GM12878 (cell line): ENCODE measurements around the gene SPTBN2. TPM values are rescaled to one million over a fixed set of nuclear protein-coding genes. Genes with fewer than 3 reads are reported as not detected.

Experiments used
- ATAC-seq: fragments of 200-7000 bp; cut with Tn5 transposase; 3 replicates; pipeline ENCODE4 v1.9.1; 2020; ENCODE audit warnings: mild to moderate bottlenecking, moderate library complexity
- BruUV-seq: library from RNA; stranded (reverse); fragments of 400-500 nt; replicated peaks from 2 replicates; lab custom pipeline; 2021; lab: Mats Ljungman, UMichigan
- CTCF ChIA-PET: fragments of 300-600 bp; sonication (Branson Sonifier 250); formaldehyde crosslinking; extraction: SDS; loops from one replicate; lab custom pipeline; 2021; ENCODE audit warnings: inconsistent platforms; lab: Yijun Ruan, JAX
- POLR2A ChIA-PET: fragments of 350-600 bp; formaldehyde crosslinking; extraction: SDS; loops from one replicate; lab custom pipeline; 2021; ENCODE audit warnings: inconsistent platforms; lab: Charles Lee
- RAD21 ChIA-PET: fragments of 300-600 bp; sonication (Branson Sonifier 250); formaldehyde crosslinking; loops from one replicate; lab custom pipeline; 2023; ENCODE audit warnings: antibody characterized with exemption; ENCODE audit not compliant: unreplicated experiment; lab: Charles Lee
- SMC1A ChIA-PET: fragments of 300-600 bp; sonication (Branson Sonifier 250); formaldehyde crosslinking; loops from one replicate; lab custom pipeline; 2023; ENCODE audit not compliant: unreplicated experiment, uncharacterized antibody; lab: Charles Lee
- DNase-seq: peaks from one replicate; pipeline ENCODE4 v3.0.0-alpha.2; 2011; ENCODE audit warnings: low read depth, low spot score
- FAIRE-seq: peaks from 3 replicates; lab custom pipeline; 2011; peaks lifted over from hg19 to GRCh38; lab: Jason Lieb, UNC
- H2AFZ ChIP-seq: 2 replicates; pipeline ENCODE4 v1.6.0; 2011; ENCODE audit warnings: low read depth, low read length, control low read depth; ENCODE audit not compliant: control insufficient read depth
- H3K27ac ChIP-seq: 2 replicates; pipeline ENCODE4 v1.5.1; 2011; ENCODE audit warnings: control low read depth; ENCODE audit not compliant: control insufficient read depth, insufficient read depth
- H3K27me3 ChIP-seq, 2 experiments: replicated peaks in 1 of 2; 2 replicates each; pipeline versions ENCODE4 v1.6.0 to v1.6.1; 2011; ENCODE audit warnings: low read length in 1 of 2; ENCODE audit not compliant: control insufficient read depth in 2 of 2, insufficient read depth in 2 of 2
- H3K36me3 ChIP-seq, 2 experiments: 2 replicates each; pipeline ENCODE4 v1.5.1; 2011; ENCODE audit warnings: low read length in 1 of 2; ENCODE audit not compliant: control insufficient read depth in 2 of 2, insufficient read depth in 2 of 2
- H3K4me1 ChIP-seq: 2 replicates; pipeline ENCODE4 v1.6.1; 2011; ENCODE audit warnings: mild to moderate bottlenecking, low read length, moderate library complexity, mixed read lengths; ENCODE audit not compliant: control insufficient read depth, insufficient read depth
- H3K4me2 ChIP-seq: 2 replicates; pipeline ENCODE4 v1.6.0; 2011; ENCODE audit warnings: control low read depth; ENCODE audit not compliant: control insufficient read depth, insufficient read depth
- H3K4me3 ChIP-seq: fragments of 200-600 bp; sonication (generic); 2 replicates; pipeline ENCODE4 v1.5.1; 2016
- H3K79me2 ChIP-seq: 2 replicates; pipeline ENCODE4 v1.6.0; 2011; ENCODE audit warnings: low read length; ENCODE audit not compliant: control insufficient read depth, insufficient read depth
- H3K9ac ChIP-seq: 2 replicates; pipeline ENCODE4 v1.8.0; 2011; ENCODE audit warnings: low read length, control low read depth, mixed read lengths; ENCODE audit not compliant: control insufficient read depth, insufficient read depth
- H3K9me3 ChIP-seq: replicated peaks from 3 replicates; pipeline ENCODE4 v1.5.1; 2011; ENCODE audit warnings: mild to moderate bottlenecking, low read length; ENCODE audit not compliant: control insufficient read depth, insufficient read depth
- H4K20me1 ChIP-seq: 2 replicates; pipeline ENCODE4 v1.6.0; 2011; ENCODE audit not compliant: control insufficient read depth, insufficient read depth
- EED ChIP-seq: sonication (generic); IDR thresholded peaks from 2 replicates; pipeline ENCODE4 v1.6.1; 2016; ENCODE audit warnings: antibody characterized with exemption, low read depth
- NFYB ChIP-seq: IDR thresholded peaks from 2 replicates; pipeline ENCODE4 v1.6.1; 2011; ENCODE audit warnings: low read depth, mild to moderate bottlenecking, low read length, improper control_type of control experiment, moderate library complexity; ENCODE audit not compliant: insufficient read depth
- POU2F2 ChIP-seq: IDR thresholded peaks from 3 replicates; pipeline ENCODE4 v1.6.1; 2011; ENCODE audit warnings: low read depth, mild to moderate bottlenecking, low read length, borderline replicate concordance
- RAD21 ChIP-seq: IDR thresholded peaks from 2 replicates; pipeline ENCODE4 v1.6.1; 2011; ENCODE audit warnings: mild to moderate bottlenecking, low read depth, low read length, moderate library complexity; ENCODE audit not compliant: insufficient read depth
- RFX5 ChIP-seq: IDR thresholded peaks from 2 replicates; pipeline ENCODE4 v1.6.1; 2011; ENCODE audit warnings: low read depth, low read length, improper control_type of control experiment
- SIN3A ChIP-seq: IDR thresholded peaks from 2 replicates; pipeline ENCODE4 v1.6.1; 2012; ENCODE audit warnings: low read depth, low read length, improper control_type of control experiment
- SMAD1 ChIP-seq: fragments of 450-650 bp; IDR thresholded peaks from 2 replicates; pipeline ENCODE4 v1.6.1; 2018; ENCODE audit warnings: mild to moderate bottlenecking, low read depth; ENCODE audit not compliant: partially characterized antibody
- SREBF2 ChIP-seq: IDR thresholded peaks from 2 replicates; pipeline ENCODE4 v1.6.1; 2012; ENCODE audit warnings: mild to moderate bottlenecking, low read length
- SUPT20H ChIP-seq: IDR thresholded peaks from 2 replicates; pipeline ENCODE4 v1.6.1; 2011; ENCODE audit warnings: low read depth, mild to moderate bottlenecking, low read length, moderate library complexity, borderline replicate concordance; ENCODE audit not compliant: control insufficient read depth
- WGBS: methylation state at CpG from one replicate; pipeline ENCODE4 v1.1.6; 2016; ENCODE audit warnings: low lambda C conversion rate; ENCODE audit not compliant: insufficient replicate concordance, insufficient coverage; ENCODE audit errors: missing lambda C conversion rate; 5-methylcytosine and 5-hydroxymethylcytosine counted together
- in situ Hi-C: fragments of 300-500 bp; cut with MboI; formaldehyde crosslinking; loops from 9 replicates; pipeline ENCODE4 v1.14.3; 2018; ENCODE audit warnings: mixed read lengths
- intact Hi-C: fragments of 100-400 bp; cut with micrococcal nuclease; formaldehyde crosslinking; loops from one replicate; pipeline ENCODE4 v1.14.2; 2022; ENCODE audit not compliant: unreplicated experiment
- polyA plus RNA-seq, 11 experiments: library from polyadenylated mRNA; depleted of rRNA in 4 of 11; unstranded in 6 of 11; stranded (reverse) in 5 of 11; fragments of >200 nt; fragmentation: Nextera tagmentation in 4 of 11; fragmentation: Illumina TruSeq in 1 of 11; extraction: Ambion mirVana in 4 of 11; extraction: Trizol in 1 of 11; gene quantifications; 1 replicate in 1 of 11; 2 replicates in 10 of 11; pipeline versions ENCODE4 v1.2.1 to v1.2.3, GENCODE V29; 2011 to 2016; ENCODE audit warnings: inconsistent platforms in 2 of 11, missing spikeins in 2 of 11, low read depth in 1 of 11
- total RNA-seq, 4 experiments: library from RNA; depleted of rRNA in 3 of 4; stranded (reverse); fragments of >200 nt in 3 of 4; fragmentation: Illumina TruSeq in 1 of 4; extraction: Trizol in 1 of 4; gene quantifications; 2 replicates each; pipeline versions ENCODE4 v1.2.1 to v1.2.3, GENCODE V29; 2013 to 2021
- TF ChIP-seq, protein P1 (sequence below): IDR thresholded peaks from 2 replicates; pipeline ENCODE4 v1.6.1; 2012; ENCODE audit warnings: low read depth, low read length, improper control_type of control experiment
- TF ChIP-seq, protein P2 (sequence below): fragments of 450-650 bp; IDR thresholded peaks from 2 replicates; pipeline ENCODE4 v1.6.1; 2017; ENCODE audit warnings: mild to moderate bottlenecking, moderate library complexity
- TF ChIP-seq, protein P3 (sequence below): fragments of 450-650 bp; IDR thresholded peaks from 2 replicates; pipeline ENCODE4 v1.6.1; 2016; ENCODE audit warnings: mild to moderate bottlenecking
- TF ChIP-seq, protein P4 (sequence below): fragments of 450-650 bp; IDR thresholded peaks from 2 replicates; pipeline ENCODE4 v1.6.1; 2017; ENCODE audit warnings: antibody characterized with exemption, mild to moderate bottlenecking, moderate library complexity
- TF ChIP-seq, protein P5 (sequence below): fragments of 450-650 bp; IDR thresholded peaks from 2 replicates; pipeline ENCODE4 v1.6.1; 2014; ENCODE audit warnings: mild to moderate bottlenecking

Gene SPTBN2
- total and polyA plus RNA-seq, 10 of the 15 experiments (the other 5 are each of a cell fraction or from before 2014, with no cell fraction given), result 0.38 to 1.0 (median 0.69) TPM; not detected in 5

DNA sequence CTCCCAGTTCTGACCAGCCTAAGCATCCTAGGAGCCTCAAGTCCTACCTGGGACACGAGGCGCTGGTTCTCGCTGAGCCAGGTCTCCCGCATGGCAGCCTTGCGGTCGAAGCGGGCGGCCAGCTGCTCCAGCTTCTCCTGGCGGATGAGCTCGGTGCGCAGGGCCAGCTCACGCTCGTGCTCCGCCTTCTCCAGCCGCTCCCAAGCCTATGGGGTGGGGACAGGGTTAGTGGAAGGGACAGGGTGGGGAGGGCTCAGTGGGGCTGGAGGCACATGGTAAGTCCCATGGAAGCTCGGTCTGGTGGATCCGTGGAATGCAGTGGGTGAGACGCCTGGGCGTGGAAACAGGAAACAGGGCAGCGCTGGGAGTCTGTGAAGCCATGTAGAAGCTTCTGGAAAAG is 20.9 kb downstream of the SPTBN2 start:
- DNase-seq, result no peak
- BruUV-seq, result no TSS peak
- no peaks in the 10 kb centered on the region for H3K79me2 ChIP-seq
- H3K9me3 ChIP-seq, result no peaks in the 10 kb centered on the region
- SMC1A ChIA-PET, result no interaction called here
- H3K4me1 ChIP-seq, result no peaks in the 10 kb centered on the region
- H3K4me2 ChIP-seq, result no peak overlapping the region
- H3K36me3 ChIP-seq, result no peaks in the 10 kb centered on the region
- in situ Hi-C loops, result no loop called here
- RAD21 ChIA-PET, result interaction anchor here (0.9 kb wide), 1 partner anchor 172 kb away, joined by 3 read pairs; no protein-coding TSS in a partner anchor
- no peaks in the 10 kb centered on the region for H3K27me3 ChIP-seq
- H2AFZ ChIP-seq, result no peak overlapping the region
- no peak overlapping the region for H3K27ac ChIP-seq
- POLR2A ChIA-PET, result no interaction called here
- no peak for FAIRE-seq
- 53% methylated on average over 15 of the region's 20 CpGs for WGBS
- no peak for ATAC-seq
- CTCF ChIA-PET, result no interaction called here
- no peak overlapping the region for H3K4me3 ChIP-seq
- no peaks in the 10 kb centered on the region for H4K20me1 ChIP-seq
- no peak overlapping the region for H3K9ac ChIP-seq
- intact Hi-C loops, result no loop called here
- TF ChIP-seq RFX5 (no peak), RAD21 (no peak), POU2F2 (no peak), SREBF2 (no peak), SMAD1 (no peak), NFYB (no peak), SIN3A (no peak), SUPT20H (no peak), EED (no peak)
- TF ChIP-seq, protein P1, sequence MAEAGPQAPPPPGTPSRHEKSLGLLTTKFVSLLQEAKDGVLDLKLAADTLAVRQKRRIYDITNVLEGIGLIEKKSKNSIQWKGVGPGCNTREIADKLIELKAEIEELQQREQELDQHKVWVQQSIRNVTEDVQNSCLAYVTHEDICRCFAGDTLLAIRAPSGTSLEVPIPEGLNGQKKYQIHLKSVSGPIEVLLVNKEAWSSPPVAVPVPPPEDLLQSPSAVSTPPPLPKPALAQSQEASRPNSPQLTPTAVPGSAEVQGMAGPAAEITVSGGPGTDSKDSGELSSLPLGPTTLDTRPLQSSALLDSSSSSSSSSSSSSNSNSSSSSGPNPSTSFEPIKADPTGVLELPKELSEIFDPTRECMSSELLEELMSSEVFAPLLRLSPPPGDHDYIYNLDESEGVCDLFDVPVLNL, result no peak
- TF ChIP-seq, protein P2, sequence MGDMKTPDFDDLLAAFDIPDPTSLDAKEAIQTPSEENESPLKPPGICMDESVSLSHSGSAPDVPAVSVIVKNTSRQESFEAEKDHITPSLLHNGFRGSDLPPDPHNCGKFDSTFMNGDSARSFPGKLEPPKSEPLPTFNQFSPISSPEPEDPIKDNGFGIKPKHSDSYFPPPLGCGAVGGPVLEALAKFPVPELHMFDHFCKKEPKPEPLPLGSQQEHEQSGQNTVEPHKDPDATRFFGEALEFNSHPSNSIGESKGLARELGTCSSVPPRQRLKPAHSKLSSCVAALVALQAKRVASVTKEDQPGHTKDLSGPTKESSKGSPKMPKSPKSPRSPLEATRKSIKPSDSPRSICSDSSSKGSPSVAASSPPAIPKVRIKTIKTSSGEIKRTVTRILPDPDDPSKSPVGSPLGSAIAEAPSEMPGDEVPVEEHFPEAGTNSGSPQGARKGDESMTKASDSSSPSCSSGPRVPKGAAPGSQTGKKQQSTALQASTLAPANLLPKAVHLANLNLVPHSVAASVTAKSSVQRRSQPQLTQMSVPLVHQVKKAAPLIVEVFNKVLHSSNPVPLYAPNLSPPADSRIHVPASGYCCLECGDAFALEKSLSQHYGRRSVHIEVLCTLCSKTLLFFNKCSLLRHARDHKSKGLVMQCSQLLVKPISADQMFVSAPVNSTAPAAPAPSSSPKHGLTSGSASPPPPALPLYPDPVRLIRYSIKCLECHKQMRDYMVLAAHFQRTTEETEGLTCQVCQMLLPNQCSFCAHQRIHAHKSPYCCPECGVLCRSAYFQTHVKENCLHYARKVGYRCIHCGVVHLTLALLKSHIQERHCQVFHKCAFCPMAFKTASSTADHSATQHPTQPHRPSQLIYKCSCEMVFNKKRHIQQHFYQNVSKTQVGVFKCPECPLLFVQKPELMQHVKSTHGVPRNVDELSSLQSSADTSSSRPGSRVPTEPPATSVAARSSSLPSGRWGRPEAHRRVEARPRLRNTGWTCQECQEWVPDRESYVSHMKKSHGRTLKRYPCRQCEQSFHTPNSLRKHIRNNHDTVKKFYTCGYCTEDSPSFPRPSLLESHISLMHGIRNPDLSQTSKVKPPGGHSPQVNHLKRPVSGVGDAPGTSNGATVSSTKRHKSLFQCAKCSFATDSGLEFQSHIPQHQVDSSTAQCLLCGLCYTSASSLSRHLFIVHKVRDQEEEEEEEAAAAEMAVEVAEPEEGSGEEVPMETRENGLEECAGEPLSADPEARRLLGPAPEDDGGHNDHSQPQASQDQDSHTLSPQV, result no peak
- TF ChIP-seq, protein P3, sequence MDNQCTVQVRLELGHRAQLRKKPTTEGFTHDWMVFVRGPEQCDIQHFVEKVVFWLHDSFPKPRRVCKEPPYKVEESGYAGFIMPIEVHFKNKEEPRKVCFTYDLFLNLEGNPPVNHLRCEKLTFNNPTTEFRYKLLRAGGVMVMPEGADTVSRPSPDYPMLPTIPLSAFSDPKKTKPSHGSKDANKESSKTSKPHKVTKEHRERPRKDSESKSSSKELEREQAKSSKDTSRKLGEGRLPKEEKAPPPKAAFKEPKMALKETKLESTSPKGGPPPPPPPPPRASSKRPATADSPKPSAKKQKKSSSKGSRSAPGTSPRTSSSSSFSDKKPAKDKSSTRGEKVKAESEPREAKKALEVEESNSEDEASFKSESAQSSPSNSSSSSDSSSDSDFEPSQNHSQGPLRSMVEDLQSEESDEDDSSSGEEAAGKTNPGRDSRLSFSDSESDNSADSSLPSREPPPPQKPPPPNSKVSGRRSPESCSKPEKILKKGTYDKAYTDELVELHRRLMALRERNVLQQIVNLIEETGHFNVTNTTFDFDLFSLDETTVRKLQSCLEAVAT, result no peak
- TF ChIP-seq, protein P4, sequence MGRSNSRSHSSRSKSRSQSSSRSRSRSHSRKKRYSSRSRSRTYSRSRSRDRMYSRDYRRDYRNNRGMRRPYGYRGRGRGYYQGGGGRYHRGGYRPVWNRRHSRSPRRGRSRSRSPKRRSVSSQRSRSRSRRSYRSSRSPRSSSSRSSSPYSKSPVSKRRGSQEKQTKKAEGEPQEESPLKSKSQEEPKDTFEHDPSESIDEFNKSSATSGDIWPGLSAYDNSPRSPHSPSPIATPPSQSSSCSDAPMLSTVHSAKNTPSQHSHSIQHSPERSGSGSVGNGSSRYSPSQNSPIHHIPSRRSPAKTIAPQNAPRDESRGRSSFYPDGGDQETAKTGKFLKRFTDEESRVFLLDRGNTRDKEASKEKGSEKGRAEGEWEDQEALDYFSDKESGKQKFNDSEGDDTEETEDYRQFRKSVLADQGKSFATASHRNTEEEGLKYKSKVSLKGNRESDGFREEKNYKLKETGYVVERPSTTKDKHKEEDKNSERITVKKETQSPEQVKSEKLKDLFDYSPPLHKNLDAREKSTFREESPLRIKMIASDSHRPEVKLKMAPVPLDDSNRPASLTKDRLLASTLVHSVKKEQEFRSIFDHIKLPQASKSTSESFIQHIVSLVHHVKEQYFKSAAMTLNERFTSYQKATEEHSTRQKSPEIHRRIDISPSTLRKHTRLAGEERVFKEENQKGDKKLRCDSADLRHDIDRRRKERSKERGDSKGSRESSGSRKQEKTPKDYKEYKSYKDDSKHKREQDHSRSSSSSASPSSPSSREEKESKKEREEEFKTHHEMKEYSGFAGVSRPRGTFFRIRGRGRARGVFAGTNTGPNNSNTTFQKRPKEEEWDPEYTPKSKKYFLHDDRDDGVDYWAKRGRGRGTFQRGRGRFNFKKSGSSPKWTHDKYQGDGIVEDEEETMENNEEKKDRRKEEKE, result no peak
- TF ChIP-seq, protein P5, sequence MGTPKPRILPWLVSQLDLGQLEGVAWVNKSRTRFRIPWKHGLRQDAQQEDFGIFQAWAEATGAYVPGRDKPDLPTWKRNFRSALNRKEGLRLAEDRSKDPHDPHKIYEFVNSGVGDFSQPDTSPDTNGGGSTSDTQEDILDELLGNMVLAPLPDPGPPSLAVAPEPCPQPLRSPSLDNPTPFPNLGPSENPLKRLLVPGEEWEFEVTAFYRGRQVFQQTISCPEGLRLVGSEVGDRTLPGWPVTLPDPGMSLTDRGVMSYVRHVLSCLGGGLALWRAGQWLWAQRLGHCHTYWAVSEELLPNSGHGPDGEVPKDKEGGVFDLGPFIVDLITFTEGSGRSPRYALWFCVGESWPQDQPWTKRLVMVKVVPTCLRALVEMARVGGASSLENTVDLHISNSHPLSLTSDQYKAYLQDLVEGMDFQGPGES, result no peak
